Gastroesophageal sphincter (tissue), 4 donors: ENCODE data around the gene PRODH2. TPM values are rescaled to one million over a fixed set of nuclear protein-coding genes. Genes with fewer than 3 reads are reported as not detected.

Source experiments
- ATAC-seq: fragments of 150-250 bp; one replicate; pipeline ENCODE4 v1.9.1; 2016; ENCODE audit warnings: mild to moderate bottlenecking, moderate library complexity
- H3K27ac ChIP-seq, 4 donors: fragments of 200-600 bp; sonication (generic) in 3 of 4; 1 replicate in 3 of 4; 2 replicates in 1 of 4; pipeline ENCODE4 v1.5.1; 2016 to 2019
- H3K27me3 ChIP-seq: fragments of 200-600 bp; sonication (generic); one replicate; pipeline ENCODE4 v1.5.1; 2019
- H3K36me3 ChIP-seq, 2 donors: fragments of 200-600 bp; sonication (generic); one replicate each; pipeline ENCODE4 v1.5.1; 2019; ENCODE audit warnings: control low read depth in 1 of 2
- H3K4me1 ChIP-seq, 3 donors: fragments of 200-600 bp; sonication (generic); 1 replicate in 2 of 3; 2 replicates in 1 of 3; pipeline ENCODE4 v1.5.1; 2016 to 2019; ENCODE audit warnings: control low read depth in 2 of 3
- H3K4me3 ChIP-seq, 2 donors: fragments of 200-600 bp; sonication (generic); one replicate each; pipeline ENCODE4 v1.5.1; 2019; ENCODE audit warnings: mild to moderate bottlenecking in 1 of 2, moderate library complexity in 1 of 2
- H3K9me3 ChIP-seq, 3 donors: fragments of 200-600 bp; sonication (generic); one replicate each; pipeline ENCODE4 v1.5.1; 2017 to 2019; ENCODE audit warnings: control low read depth in 2 of 3
- EP300 ChIP-seq: sonication (generic); formaldehyde crosslinking; IDR thresholded peaks from one replicate; pipeline ENCODE4 v1.6.1; 2017; ENCODE audit warnings: antibody characterized with exemption, mild to moderate bottlenecking
- POLR2A ChIP-seq, 2 donors: fragments of 450-650 bp; IDR thresholded peaks; one replicate each; pipeline ENCODE4 v1.6.1; 2017; ENCODE audit warnings: antibody characterized with exemption in 2 of 2, mild to moderate bottlenecking in 2 of 2, moderate library complexity in 1 of 2
- POLR2AphosphoS5 ChIP-seq: sonication (generic); formaldehyde crosslinking; IDR thresholded peaks from one replicate; pipeline ENCODE4 v1.6.1; 2017; ENCODE audit warnings: antibody characterized with exemption
- WGBS, 2 donors: methylation state at CpG; one replicate each; pipeline ENCODE4 v1.1.5; 2018; ENCODE audit warnings: low coverage in 1 of 2; 5-methylcytosine and 5-hydroxymethylcytosine counted together
- total RNA-seq, 4 donors: library from RNA; depleted of rRNA; stranded (reverse); fragments of >200 nt; gene quantifications; one replicate each; pipeline ENCODE4 v1.1.0, GENCODE V29; 2016
- TF ChIP-seq, protein P1 (sequence below), 4 experiments: fragments of 200-600 bp in 2 of 4; fragments of 450-650 bp in 2 of 4; sonication (generic) in 1 of 4; IDR thresholded peaks; one replicate each; pipeline ENCODE4 v1.5.1; 2017 to 2019; ENCODE audit warnings: antibody characterized with exemption in 4 of 4, mild to moderate bottlenecking in 2 of 4, moderate library complexity in 2 of 4

PRODH2 gene
- total RNA-seq, 4 donors from 2014 or later, result not detected

DNA sequence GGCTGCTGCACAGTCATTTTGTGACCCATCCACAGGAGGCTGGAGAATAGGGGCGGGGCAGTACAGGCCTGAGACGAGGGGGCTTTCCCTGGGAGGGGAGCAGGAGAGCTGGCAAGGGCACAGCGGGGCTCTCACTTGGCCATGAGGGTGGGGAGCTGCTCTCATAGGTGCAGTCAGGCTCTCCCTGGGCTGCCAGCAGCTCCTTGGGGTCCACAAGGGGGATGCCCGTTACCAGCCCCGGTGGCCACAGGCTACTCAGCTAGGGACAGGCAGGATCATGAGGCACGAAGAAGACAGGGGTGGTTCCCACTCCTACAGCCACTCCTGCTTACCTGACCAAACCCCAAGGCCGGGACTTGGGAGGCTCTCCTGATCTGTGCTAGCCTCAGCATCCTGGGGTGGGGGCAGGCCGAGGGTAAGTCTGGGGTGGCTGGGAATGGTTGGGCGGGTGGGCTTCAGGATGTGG lies 20.8 kb downstream of the PRODH2 start:
- no CpG with 5 or more reads among the region's 9 CpGs for WGBS, 2 donors
- Histone ChIP-seq H3K9me3 (no peaks in the 10 kb centered on the region), H3K4me3 (no peak overlapping the region), H3K27me3 (peaks cover 45% of the 10 kb centered on the region), H3K4me1 (no peaks in the 10 kb centered on the region), H3K27ac (no peak overlapping the region), H3K36me3 (peaks cover 0 to 9% of the 10 kb centered on the region in 2 donors)
- no peak for ATAC-seq
- TF ChIP-seq POLR2AphosphoS5 (no peak), POLR2A (IDR thresholded peaks at IDR 0.05) (no peak), EP300 (no peak)
- TF ChIP-seq, protein P1, sequence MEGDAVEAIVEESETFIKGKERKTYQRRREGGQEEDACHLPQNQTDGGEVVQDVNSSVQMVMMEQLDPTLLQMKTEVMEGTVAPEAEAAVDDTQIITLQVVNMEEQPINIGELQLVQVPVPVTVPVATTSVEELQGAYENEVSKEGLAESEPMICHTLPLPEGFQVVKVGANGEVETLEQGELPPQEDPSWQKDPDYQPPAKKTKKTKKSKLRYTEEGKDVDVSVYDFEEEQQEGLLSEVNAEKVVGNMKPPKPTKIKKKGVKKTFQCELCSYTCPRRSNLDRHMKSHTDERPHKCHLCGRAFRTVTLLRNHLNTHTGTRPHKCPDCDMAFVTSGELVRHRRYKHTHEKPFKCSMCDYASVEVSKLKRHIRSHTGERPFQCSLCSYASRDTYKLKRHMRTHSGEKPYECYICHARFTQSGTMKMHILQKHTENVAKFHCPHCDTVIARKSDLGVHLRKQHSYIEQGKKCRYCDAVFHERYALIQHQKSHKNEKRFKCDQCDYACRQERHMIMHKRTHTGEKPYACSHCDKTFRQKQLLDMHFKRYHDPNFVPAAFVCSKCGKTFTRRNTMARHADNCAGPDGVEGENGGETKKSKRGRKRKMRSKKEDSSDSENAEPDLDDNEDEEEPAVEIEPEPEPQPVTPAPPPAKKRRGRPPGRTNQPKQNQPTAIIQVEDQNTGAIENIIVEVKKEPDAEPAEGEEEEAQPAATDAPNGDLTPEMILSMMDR (IDR thresholded peaks at IDR 0.05), result no peak

DNA sequence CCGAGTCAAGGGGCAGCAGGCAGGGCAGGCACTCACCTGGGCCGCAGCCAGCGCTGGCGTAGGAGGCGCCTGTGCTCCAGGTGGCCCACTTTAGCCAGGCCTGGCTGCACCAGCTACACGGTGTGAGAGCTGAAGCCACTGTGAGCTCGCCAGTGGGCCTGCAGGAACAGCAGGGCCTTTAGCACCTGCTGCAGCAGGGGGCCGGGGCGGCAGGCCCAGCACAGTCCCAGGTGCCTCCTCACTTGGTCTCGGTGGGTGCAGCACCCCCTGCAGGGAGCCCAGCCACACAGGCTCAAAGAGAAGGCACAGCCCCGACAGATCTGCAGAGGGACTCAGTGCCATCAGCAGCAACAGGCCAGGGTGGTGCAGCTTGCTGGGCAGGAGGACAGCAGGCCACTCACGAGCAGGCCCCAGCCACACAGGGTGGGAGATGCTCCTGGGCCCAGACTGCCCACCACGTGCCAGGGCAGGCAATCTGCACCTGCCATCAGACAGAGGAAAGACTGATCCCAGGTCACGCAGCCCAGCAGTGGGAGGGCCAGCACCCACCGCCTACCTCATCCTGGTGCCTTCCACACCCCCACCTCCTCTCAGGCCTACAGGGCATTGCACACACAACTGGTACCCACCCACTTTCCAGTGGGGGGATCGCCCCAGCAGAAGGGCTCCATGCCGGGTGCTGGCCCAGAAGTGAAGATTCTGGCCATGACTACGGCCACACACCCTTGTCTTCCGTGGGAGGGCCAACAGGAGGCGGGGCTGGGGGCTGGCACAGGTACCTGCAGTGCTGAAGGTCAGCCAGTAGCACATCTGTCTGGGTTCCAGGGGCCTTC lies 21.4 kb downstream of the PRODH2 start:
- Histone ChIP-seq H3K27ac (no peak overlapping the region), H3K9me3 (no peaks in the 10 kb centered on the region), H3K27me3 (peaks cover 39% of the 10 kb centered on the region), H3K4me1 (no peaks in the 10 kb centered on the region), H3K4me3 (no peak overlapping the region), H3K36me3 (peaks cover 0 to 14% of the 10 kb centered on the region in 2 donors)
- 20 to 50% methylated on average over 1 to 2 of the region's 20 CpGs for WGBS, 2 donors
- TF ChIP-seq POLR2A (IDR thresholded peaks at IDR 0.05) (no peak), POLR2AphosphoS5 (no peak), EP300 (no peak)
- TF ChIP-seq, protein P1 (IDR thresholded peaks at IDR 0.05), result no peak
- ATAC-seq, result no peak

DNA sequence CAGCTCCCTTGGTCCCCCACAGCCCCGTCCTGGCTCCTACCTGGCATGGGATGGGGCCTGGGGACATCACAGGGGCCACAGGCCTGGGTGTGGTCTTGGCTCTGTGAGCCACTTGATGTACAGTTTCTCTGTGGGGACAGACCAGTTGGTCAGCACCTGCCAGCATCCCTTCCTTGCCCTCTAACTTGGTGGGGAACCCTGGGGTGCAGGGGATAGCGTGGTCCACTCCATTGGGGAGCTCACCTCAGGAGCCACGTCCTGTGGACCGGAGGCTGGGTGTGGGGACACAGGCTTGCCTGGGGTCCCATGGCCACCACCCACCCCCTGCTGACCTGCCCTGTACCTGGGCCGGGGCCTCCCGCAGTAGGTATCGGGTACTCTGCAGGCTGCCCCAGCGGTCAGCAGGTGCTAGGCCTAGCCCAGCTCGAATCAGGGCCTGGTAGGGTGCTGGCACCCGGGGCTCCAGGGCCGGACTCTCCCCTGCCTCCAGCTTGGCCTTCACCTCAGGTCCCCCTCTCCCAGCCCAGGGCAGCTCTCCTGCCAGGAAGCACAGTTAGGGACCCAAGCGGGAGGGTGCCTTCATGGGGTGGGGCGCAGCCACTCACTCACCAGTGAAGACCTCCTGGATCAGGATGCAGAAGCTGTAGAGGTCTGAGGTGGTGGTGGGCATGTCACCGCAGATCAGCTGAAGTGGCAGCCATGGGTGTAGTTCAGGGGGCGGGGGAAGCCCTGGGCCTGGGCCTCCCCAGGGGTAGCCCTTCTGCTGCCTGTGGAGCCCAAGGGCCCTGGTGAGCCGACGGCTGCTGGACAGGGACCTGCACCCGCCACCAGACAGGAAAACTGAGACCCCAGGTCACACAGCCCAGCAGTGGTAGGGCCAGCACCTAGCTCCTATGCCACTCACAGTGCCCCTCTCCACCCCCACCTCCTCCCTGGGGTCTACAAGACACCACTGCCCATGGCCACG lies 22.4 kb downstream of the PRODH2 start:
- Histone ChIP-seq H3K27me3 (peaks cover 31% of the 10 kb centered on the region), H3K4me1 (no peaks in the 10 kb centered on the region), H3K27ac (no peak overlapping the region), H3K9me3 (no peaks in the 10 kb centered on the region), H3K36me3 (peaks cover 0 to 23% of the 10 kb centered on the region in 2 donors), H3K4me3 (no peak overlapping the region)
- TF ChIP-seq POLR2A (IDR thresholded peaks at IDR 0.05), result no peak
- TF ChIP-seq, protein P1 (IDR thresholded peaks at IDR 0.05), result no peak
- TF ChIP-seq POLR2AphosphoS5, result no peak
- TF ChIP-seq EP300, result no peak
- WGBS, 2 donors, result no CpG with 5 or more reads among the region's 19 CpGs
- ATAC-seq, result no peak

DNA sequence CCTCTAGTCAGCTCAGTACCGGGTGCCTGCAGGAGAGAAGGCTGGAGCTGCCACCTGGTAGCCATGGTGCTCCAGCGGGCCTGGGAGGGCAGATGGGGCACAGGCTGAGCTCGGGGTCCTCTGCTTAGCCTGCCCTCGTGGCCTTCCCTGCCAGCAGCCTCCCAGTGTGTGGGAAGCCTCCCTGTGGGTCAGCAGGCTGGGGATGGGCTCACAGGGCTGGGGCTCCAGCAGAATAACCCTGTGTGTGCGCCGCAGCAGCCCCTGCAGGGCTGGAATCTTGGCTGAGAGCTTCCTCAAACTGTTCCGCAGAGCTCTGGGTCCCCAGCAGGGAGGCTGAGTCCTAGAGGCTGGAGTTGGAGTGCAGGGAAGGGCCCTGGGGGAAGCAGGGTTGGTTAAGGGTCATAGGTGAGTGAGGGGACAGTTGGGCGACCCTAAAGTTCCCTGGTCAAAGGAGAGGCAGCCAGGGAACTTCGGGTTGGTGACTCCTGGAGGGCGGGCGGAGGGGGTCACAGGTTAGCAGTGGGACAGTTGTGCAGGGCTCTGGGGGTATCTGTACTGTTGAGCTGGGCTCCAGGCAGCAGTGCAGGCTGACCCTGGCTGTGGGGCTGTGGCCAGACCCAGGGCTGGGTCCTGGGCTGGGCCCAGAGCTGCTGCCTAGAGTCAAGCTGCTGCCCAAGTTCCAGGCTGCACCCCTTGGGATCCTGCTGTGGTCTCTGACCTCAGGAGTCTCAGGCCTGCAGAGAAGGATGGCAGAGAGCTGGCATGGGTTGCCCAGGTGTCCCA lies 23.3 kb downstream of the PRODH2 start:
- Histone ChIP-seq H3K36me3 (peaks cover 0 to 32% of the 10 kb centered on the region in 2 donors), H3K4me3 (no peak overlapping the region), H3K4me1 (no peaks in the 10 kb centered on the region), H3K27ac (no peak overlapping the region), H3K9me3 (no peaks in the 10 kb centered on the region), H3K27me3 (peaks cover 29% of the 10 kb centered on the region)
- TF ChIP-seq, protein P1 (IDR thresholded peaks at IDR 0.05), result no peak
- TF ChIP-seq POLR2A (IDR thresholded peaks at IDR 0.05) (no peak), EP300 (no peak), POLR2AphosphoS5 (no peak)
- no peak for ATAC-seq
- 88% methylated on average over 4 of the region's 11 CpGs; no CpG with 5 or more reads in 1 of the 2 donors for WGBS, 2 donors
